ENCODE data around the gene PEX1. TPM values are rescaled to one million over a fixed set of nuclear protein-coding genes. Genes with fewer than 3 reads are reported as not detected.
"Not testable (repeated sequence)": the region's sequence is repeated elsewhere in the genome, so short reads cannot be mapped to it uniquely, and the experiment has no call there.

The PEX1 gene
- total and polyA plus RNA-seq, 8 donors: 12.4 to 53.9 (median 42.6) TPM

- no peak for TF ChIP-seq CTCF (IDR thresholded peaks at IDR 0.05)
- H3K9me3 ChIP-seq: no peaks in the 10 kb centered on the region
- H3K27ac ChIP-seq: no peak overlapping the region
- H3K27me3 ChIP-seq: no peaks in the 10 kb centered on the region
- H3K36me3 ChIP-seq: peaks cover 0 to 10% of the 10 kb centered on the region in 2 donors
- H3K4me3 ChIP-seq: no peak overlapping the region
- intact Hi-C loops (cut with DNase I): no loop called here
- ATAC-seq: no peak
- DNase-seq: no peak
- no peaks in the 10 kb centered on the region for H3K4me1 ChIP-seq
These were observed 49.6 kb downstream of the PEX1 start for GRCh38 chr7:92478711-92479110.

GRCh38 chr7:92478095-92478494 lies 50.2 kb downstream of the PEX1 start:
- TF ChIP-seq CTCF (IDR thresholded peaks at IDR 0.05): no peak
- Histone ChIP-seq H3K27me3 (no peaks in the 10 kb centered on the region), H3K36me3 (peaks cover 0 to 8% of the 10 kb centered on the region in 2 donors), H3K4me1 (no peaks in the 10 kb centered on the region), H3K27ac (no peak overlapping the region), H3K4me3 (no peak overlapping the region), H3K9me3 (no peaks in the 10 kb centered on the region)
- no peak for ATAC-seq
- intact Hi-C loops (cut with DNase I): no loop called here
- DNase-seq: no peak

DNA sequence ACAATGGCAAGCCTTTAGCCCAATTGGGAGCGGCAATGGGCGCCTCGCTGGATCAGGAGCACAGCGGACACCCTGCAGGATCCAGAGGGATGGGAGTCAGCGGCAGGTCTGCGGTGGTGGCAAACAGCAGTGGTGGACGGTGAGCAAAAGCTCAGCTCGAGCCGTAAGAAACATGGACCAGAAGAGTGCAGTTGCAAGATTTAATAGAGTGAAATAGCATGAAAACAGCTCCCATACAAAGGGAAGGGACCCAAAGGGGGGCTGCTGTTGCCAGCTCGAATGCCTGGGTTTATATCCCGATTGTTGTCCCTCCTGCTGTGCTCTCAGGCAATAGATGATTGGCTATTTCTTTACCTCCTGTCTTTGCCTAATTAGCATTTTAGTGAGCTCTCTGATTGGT lies 50.6 kb downstream of the PEX1 start, which contains the start of gene ERVW-1:
TSS of gene ERVW-1 (minus strand) at position 266 of the 400 bp plus-strand sequence. CDS start 7,565 bp downstream, outside the sequence.
- H3K4me3 ChIP-seq; H3K36me3 ChIP-seq; DNase-seq; H3K27me3 ChIP-seq; H3K4me1 ChIP-seq; H3K9me3 ChIP-seq; ATAC-seq; intact Hi-C loops (cut with DNase I); H3K27ac ChIP-seq: not testable (repeated sequence)

DNA sequence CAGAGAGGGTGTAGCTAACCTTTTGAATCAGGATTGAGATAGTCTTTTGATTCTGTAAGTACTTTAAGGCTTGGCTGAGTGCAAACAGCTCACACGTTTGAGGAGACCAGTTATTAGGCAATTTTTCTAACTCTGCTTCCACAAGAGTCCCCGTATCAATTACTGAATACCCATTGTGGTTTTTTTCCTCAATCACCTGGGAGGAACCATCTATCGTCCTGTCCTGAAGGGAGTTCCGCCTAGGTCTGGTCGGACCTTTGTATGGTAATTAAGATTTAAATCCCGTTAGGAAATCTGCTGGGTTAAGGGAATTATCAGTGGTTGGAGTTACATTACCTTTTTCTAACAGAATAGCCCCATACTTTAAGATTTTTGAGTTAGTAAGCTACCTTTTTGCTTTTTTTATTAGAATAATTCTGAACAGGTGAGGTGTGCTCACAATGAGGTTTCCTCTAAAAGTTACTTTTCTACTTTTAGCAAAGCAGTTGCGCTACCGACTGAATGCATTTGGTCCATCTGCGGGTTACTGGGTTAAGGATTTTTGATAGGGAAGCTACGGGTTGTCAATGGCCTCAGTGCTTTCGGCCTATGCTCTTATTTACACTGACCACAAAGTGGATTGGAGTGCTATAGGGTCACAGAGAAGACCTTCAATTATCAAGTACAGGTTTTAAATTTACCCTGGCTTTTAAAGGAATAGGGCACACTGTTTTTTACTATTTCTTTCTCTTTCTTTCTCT lies 52.3 kb downstream of the PEX1 start:
- not testable (repeated sequence) for ATAC-seq, H3K4me1 ChIP-seq

GRCh38 chr7:92475261-92475770 lies 53.0 kb downstream of the PEX1 start:
- H3K27ac ChIP-seq; H3K4me3 ChIP-seq; H3K9me3 ChIP-seq; DNase-seq; H3K4me1 ChIP-seq; intact Hi-C loops (cut with DNase I); ATAC-seq; H3K27me3 ChIP-seq; H3K36me3 ChIP-seq: not testable (repeated sequence)

More for the DNA sequence above, 52.3 kb downstream of the PEX1 start:
- H3K36me3 ChIP-seq; H3K27me3 ChIP-seq; H3K4me3 ChIP-seq; DNase-seq; H3K27ac ChIP-seq; H3K9me3 ChIP-seq; intact Hi-C loops (cut with DNase I): not testable (repeated sequence)

GRCh38 chr7:92473989-92474388 lies 54.3 kb downstream of the PEX1 start:
- H3K27ac ChIP-seq; H3K4me1 ChIP-seq; H3K4me3 ChIP-seq; H3K27me3 ChIP-seq; H3K36me3 ChIP-seq; ATAC-seq; H3K9me3 ChIP-seq; intact Hi-C loops (cut with DNase I); DNase-seq: not testable (repeated sequence)

- H3K9me3 ChIP-seq; ATAC-seq; H3K27me3 ChIP-seq; intact Hi-C loops (cut with DNase I); H3K4me3 ChIP-seq; H3K4me1 ChIP-seq; DNase-seq; H3K36me3 ChIP-seq; H3K27ac ChIP-seq: not testable (repeated sequence)
These were observed 59.7 kb downstream of the PEX1 start for GRCh38 chr7:92468589-92468988.

DNA sequence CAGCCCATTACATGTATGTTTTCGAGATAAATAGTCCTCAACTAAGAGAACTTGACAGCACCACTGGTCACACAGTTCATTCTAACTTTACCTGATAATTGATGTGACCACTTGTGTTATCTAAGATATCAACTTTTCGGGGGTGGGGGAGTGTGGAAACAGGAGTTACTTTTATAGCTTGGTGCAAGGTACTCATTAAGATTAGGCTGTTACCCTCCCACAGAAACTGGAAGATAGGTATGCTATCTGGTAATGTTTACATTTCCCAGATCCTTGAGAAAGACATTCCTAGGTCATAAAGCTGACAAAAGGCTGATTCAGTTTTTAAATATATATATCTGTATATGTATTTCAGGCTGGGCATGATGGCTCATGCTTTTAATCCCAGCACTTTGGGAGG lies 61.6 kb downstream of the PEX1 start:
- Histone ChIP-seq H3K27ac (no peak overlapping the region), H3K9me3 (no peaks in the 10 kb centered on the region), H3K4me3 (no peak overlapping the region), H3K36me3 (peaks cover 0 to 7% of the 10 kb centered on the region in 2 donors), H3K4me1 (no peaks in the 10 kb centered on the region), H3K27me3 (no peaks in the 10 kb centered on the region)
- intact Hi-C loops (cut with DNase I): no loop called here
- ATAC-seq: no peak
- TF ChIP-seq CTCF (IDR thresholded peaks at IDR 0.05): no peak
- no peak for DNase-seq
